CD14-positive monocyte (primary cell): Measurements from ENCODE around the gene PCDHGA6. TPM values are rescaled to one million over a fixed set of nuclear protein-coding genes. Genes with fewer than 3 reads are reported as not detected.
A peak's percentile ranks its signal among the peaks of the same experiment; 100 is the strongest.
"Not testable (repeated sequence)": the region's sequence is repeated elsewhere in the genome, so short reads cannot be mapped to it uniquely, and the experiment has no call there.

ENCODE experiments used
- DNase-seq, 3 donors: peaks; one replicate each; pipeline ENCODE4 v3.0.0-alpha.2; 2011 to 2022
- H2AFZ ChIP-seq: 2 replicates; pipeline ENCODE4 v1.6.0; 2012; ENCODE audit warnings: mild to moderate bottlenecking, low read depth, low read length, inconsistent platforms; ENCODE audit not compliant: insufficient read depth, poor library complexity, severe bottlenecking
- H3K27ac ChIP-seq, 2 donors: 1 replicate in 1 of 2; 2 replicates in 1 of 2; pipeline ENCODE4 v1.5.1; 2012 to 2013; ENCODE audit warnings: low read length in 2 of 2, control low read depth in 1 of 2, inconsistent platforms in 1 of 2, low read depth in 1 of 2, mild to moderate bottlenecking in 1 of 2
- H3K27me3 ChIP-seq, 2 donors: one replicate each; pipeline versions ENCODE4 v1.6.0 to v1.6.1; 2011 to 2013; ENCODE audit warnings: low read length in 2 of 2; ENCODE audit not compliant: control insufficient read depth in 2 of 2, insufficient read depth in 2 of 2
- H3K36me3 ChIP-seq, 2 donors: replicated peaks in 1 of 2; 1 replicate in 1 of 2; 2 replicates in 1 of 2; pipeline versions ENCODE4 v1.5.1 to v1.6.1; 2012 to 2013; ENCODE audit warnings: low read length in 2 of 2, control low read depth in 1 of 2, inconsistent platforms in 1 of 2, mild to moderate bottlenecking in 1 of 2; ENCODE audit not compliant: insufficient read depth in 2 of 2, control insufficient read depth in 1 of 2
- H3K4me1 ChIP-seq, 2 donors: 1 replicate in 1 of 2; 2 replicates in 1 of 2; pipeline versions ENCODE4 v1.5.1 to v1.6.1; 2012 to 2013; ENCODE audit warnings: low read length in 2 of 2, control low read depth in 1 of 2, inconsistent platforms in 1 of 2, mild to moderate bottlenecking in 1 of 2, moderate library complexity in 1 of 2; ENCODE audit not compliant: insufficient read depth in 2 of 2, control insufficient read depth in 1 of 2
- H3K4me2 ChIP-seq: replicated peaks from 2 replicates; pipeline ENCODE3; 2012; ENCODE audit warnings: low read length, moderate library complexity, mild to moderate bottlenecking; ENCODE audit not compliant: poor library complexity, severe bottlenecking; ENCODE audit errors: extremely low read depth
- H3K4me3 ChIP-seq, 3 experiments: fragments of 200-600 bp in 1 of 3; sonication (generic) in 1 of 3; replicated peaks in 1 of 3; 1 replicate in 2 of 3; 2 replicates in 1 of 3; pipeline ENCODE4 v1.5.1; 2011 to 2013; ENCODE audit warnings: low read length in 3 of 3, mild to moderate bottlenecking in 3 of 3, control low read depth in 2 of 3, low read depth in 2 of 3, inconsistent platforms in 1 of 3, moderate library complexity in 1 of 3
- H3K79me2 ChIP-seq: 2 replicates; pipeline ENCODE4 v1.6.0; 2012; ENCODE audit warnings: mild to moderate bottlenecking, control low read depth, inconsistent platforms, low read length, moderate library complexity; ENCODE audit not compliant: insufficient read depth
- H3K9ac ChIP-seq: 2 replicates; pipeline ENCODE4 v1.6.0; 2017; ENCODE audit warnings: low read length, mild to moderate bottlenecking; ENCODE audit not compliant: insufficient read depth, poor library complexity, severe bottlenecking
- H3K9me3 ChIP-seq, 2 donors: replicated peaks in 1 of 2; 1 replicate in 1 of 2; 2 replicates in 1 of 2; pipeline versions ENCODE4 v1.5.1 to v1.6.1; 2012 to 2013; ENCODE audit warnings: low read length in 2 of 2, control low read depth in 1 of 2; ENCODE audit not compliant: control insufficient read depth in 1 of 2, insufficient read depth in 1 of 2
- H4K20me1 ChIP-seq: 2 replicates; pipeline ENCODE4 v1.6.0; 2012; ENCODE audit warnings: mild to moderate bottlenecking, low read length, control low read depth, moderate library complexity; ENCODE audit not compliant: insufficient read depth
- H3K27ac Mint-ChIP-seq, 7 donors: one replicate each; pipeline ENCODE4 v1.8.0; 2020; ENCODE audit warnings: mild to moderate bottlenecking in 7 of 7, mixed read lengths in 7 of 7, moderate library complexity in 6 of 7, inconsistent platforms in 2 of 7
- H3K27me3 Mint-ChIP-seq, 3 donors: one replicate each; pipeline ENCODE4 v1.8.0; 2021 to 2022; ENCODE audit warnings: low read depth in 3 of 3, mild to moderate bottlenecking in 3 of 3, mixed read lengths in 3 of 3, moderate library complexity in 3 of 3, inconsistent platforms in 1 of 3
- H3K36me3 Mint-ChIP-seq, 2 donors: one replicate each; pipeline ENCODE4 v1.8.0; 2020; ENCODE audit warnings: mixed read lengths in 2 of 2, inconsistent platforms in 1 of 2, mild to moderate bottlenecking in 1 of 2
- H3K4me1 Mint-ChIP-seq: one replicate; pipeline ENCODE4 v1.8.0; 2020; ENCODE audit warnings: mild to moderate bottlenecking, mixed read lengths
- H3K4me3 Mint-ChIP-seq, 2 donors: one replicate each; pipeline ENCODE4 v1.8.0; 2020; ENCODE audit warnings: mild to moderate bottlenecking in 2 of 2, mixed read lengths in 2 of 2, moderate library complexity in 1 of 2
- H3K9me3 Mint-ChIP-seq, 7 donors: one replicate each; pipeline ENCODE4 v1.8.0; 2020 to 2022; ENCODE audit warnings: mixed read lengths in 7 of 7, mild to moderate bottlenecking in 6 of 7, moderate library complexity in 6 of 7, inconsistent platforms in 2 of 7
- WGBS: methylation state at CpG from one replicate; pipeline ENCODE4 v1.1.5; 2013; ENCODE audit warnings: missing lambda C conversion rate; ENCODE audit not compliant: insufficient coverage; 5-methylcytosine and 5-hydroxymethylcytosine counted together
- intact Hi-C, 2 donors: fragments of 100-400 bp; cut with micrococcal nuclease; formaldehyde crosslinking; loops; one replicate each; pipeline versions ENCODE4 v1.15.0 to v1.15.1; 2023
- polyA plus RNA-seq, 3 donors: library from polyadenylated mRNA; depleted of rRNA in 1 of 3; unstranded in 2 of 3; stranded (reverse) in 1 of 3; fragments of 300-500 nt in 2 of 3; fragments of >200 nt in 1 of 3; fragmentation: Illumina TruSeq in 2 of 3; gene quantifications; 1 replicate in 2 of 3; 2 replicates in 1 of 3; pipeline ENCODE4 v1.2.3, GENCODE V29; 2012 to 2021
- TF ChIP-seq, protein P1 (sequence below): fragments of 200-600 bp; IDR thresholded peaks from one replicate; pipeline ENCODE4 v1.8.0; 2022; ENCODE audit warnings: antibody characterized with exemption, mild to moderate bottlenecking

Gene PCDHGA6
- polyA plus RNA-seq, 3 donors = not detected

DNA sequence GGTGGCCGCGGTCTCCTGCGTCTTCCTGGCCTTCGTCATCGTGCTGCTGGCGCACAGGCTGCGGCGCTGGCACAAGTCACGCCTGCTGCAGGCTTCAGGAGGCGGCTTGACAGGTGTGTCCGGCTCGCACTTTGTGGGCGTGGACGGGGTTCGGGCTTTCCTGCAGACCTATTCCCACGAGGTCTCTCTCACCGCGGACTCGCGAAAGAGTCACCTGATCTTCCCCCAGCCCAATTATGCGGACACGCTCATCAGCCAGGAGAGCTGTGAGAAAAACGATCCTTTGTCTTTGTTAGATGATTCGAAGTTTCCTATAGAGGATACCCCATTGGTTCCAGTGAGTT lies 41.6 kb downstream of the PCDHGA6 start:
- Mint-ChIP-seq H3K9me3 (peaks cover 15 to 61% (median 46%) of the 10 kb centered on the region in 7 donors), H3K4me1 (peaks cover 31% of the 10 kb centered on the region), H3K27me3 (peaks cover 78 to 84% (median 83%) of the 10 kb centered on the region in 3 donors), H3K36me3 (peaks cover 16 to 27% of the 10 kb centered on the region in 2 donors), H3K4me3 (peak overlapping the region in 1 of 2 donors; percentile 80)
- H2AFZ ChIP-seq, H4K20me1 ChIP-seq, H3K27ac ChIP-seq, H3K9ac ChIP-seq, H3K4me2 ChIP-seq, H3K36me3 ChIP-seq, DNase-seq, H3K79me2 ChIP-seq, H3K27ac Mint-ChIP-seq, H3K4me3 ChIP-seq: not testable (repeated sequence)
- intact Hi-C loops = loop anchor here in 1 of 2 donors (5.0 kb wide), 1 partner anchor 107 kb away; no protein-coding TSS in a partner anchor
- WGBS = 27% methylated on average over 20 of the region's 24 CpGs
- H3K27me3 ChIP-seq = peaks cover 72 to 100% of the 10 kb centered on the region in 2 donors
- H3K9me3 ChIP-seq = peaks cover 25 to 54% of the 10 kb centered on the region in 2 donors
- H3K4me1 ChIP-seq = peaks cover 22% of the 10 kb centered on the region in 2 donors

GRCh38 chr5:141417494-141418172 lies 43.9 kb downstream of the PCDHGA6 start, which contains the start of gene PCDHGB7:
TSS of gene PCDHGB7 (plus strand) at chr5:141417677. CDS start at chr5:141417860, 183 bp downstream.
- H4K20me1 ChIP-seq, H3K9ac ChIP-seq, H3K27ac Mint-ChIP-seq, H3K36me3 ChIP-seq, H3K27ac ChIP-seq, H3K79me2 ChIP-seq: not testable (repeated sequence)
- peak within 1 kb of the TSS; percentile 80 for H2AFZ ChIP-seq
- Mint-ChIP-seq H3K9me3 (peaks cover 16 to 75% (median 58%) of the 10 kb centered on the region in 7 donors), H3K36me3 (peaks cover 16 to 39% of the 10 kb centered on the region in 2 donors), H3K4me1 (peaks cover 47% of the 10 kb centered on the region), H3K4me3 (peak within 1 kb of the TSS; percentile 84 to 93), H3K27me3 (peaks cover 83 to 88% (median 88%) of the 10 kb centered on the region in 3 donors)
- 7% methylated on average over 40 of the region's 47 CpGs for WGBS
- peaks cover 40 to 64% of the 10 kb centered on the region in 2 donors for H3K9me3 ChIP-seq
- intact Hi-C loops = loop anchor here in 1 of 2 donors (5.0 kb wide), 1 partner anchor 105 kb away; no protein-coding TSS in a partner anchor
- peak; percentile 56 to 69 (median 57) for DNase-seq
- TF ChIP-seq, protein P1, sequence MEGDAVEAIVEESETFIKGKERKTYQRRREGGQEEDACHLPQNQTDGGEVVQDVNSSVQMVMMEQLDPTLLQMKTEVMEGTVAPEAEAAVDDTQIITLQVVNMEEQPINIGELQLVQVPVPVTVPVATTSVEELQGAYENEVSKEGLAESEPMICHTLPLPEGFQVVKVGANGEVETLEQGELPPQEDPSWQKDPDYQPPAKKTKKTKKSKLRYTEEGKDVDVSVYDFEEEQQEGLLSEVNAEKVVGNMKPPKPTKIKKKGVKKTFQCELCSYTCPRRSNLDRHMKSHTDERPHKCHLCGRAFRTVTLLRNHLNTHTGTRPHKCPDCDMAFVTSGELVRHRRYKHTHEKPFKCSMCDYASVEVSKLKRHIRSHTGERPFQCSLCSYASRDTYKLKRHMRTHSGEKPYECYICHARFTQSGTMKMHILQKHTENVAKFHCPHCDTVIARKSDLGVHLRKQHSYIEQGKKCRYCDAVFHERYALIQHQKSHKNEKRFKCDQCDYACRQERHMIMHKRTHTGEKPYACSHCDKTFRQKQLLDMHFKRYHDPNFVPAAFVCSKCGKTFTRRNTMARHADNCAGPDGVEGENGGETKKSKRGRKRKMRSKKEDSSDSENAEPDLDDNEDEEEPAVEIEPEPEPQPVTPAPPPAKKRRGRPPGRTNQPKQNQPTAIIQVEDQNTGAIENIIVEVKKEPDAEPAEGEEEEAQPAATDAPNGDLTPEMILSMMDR = peak; percentile 77
- H3K4me1 ChIP-seq = peaks cover 31 to 32% of the 10 kb centered on the region in 2 donors
- peaks cover 82 to 100% of the 10 kb centered on the region in 2 donors for H3K27me3 ChIP-seq
- peak within 1 kb of the TSS; percentile 20 to 74 (median 44) for H3K4me3 ChIP-seq
- H3K4me2 ChIP-seq = peak within 1 kb of the TSS; percentile 70
